ENCODE data around the gene PLVAP.

DNA sequence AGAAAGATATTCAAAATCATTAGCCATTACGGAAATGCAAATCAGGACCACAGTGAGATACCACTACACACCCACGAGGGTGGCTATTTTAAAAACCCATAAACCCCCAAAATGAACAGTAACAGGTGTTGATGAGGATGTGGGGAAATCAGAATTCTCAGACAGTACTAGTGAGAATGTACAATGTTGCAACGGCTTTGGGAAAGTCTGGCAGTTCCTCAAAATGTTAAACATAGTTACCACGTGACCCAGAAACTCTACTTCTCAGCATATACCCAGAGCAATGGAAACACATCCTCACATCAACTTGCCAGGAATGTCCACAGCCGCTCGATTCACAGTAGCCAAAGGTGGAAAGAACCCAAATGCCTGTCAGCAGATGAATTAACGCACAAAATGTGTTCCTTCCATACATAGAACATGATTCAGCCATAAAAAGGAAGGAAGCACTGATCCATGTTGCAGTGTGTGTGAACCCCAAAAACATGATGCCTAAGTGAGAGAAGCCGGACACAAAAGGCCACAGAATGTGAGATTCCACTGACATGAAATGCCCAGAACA, 7.0 kb downstream of the PLVAP start:
- TF ChIP-seq GATA2 (IDR thresholded peaks at IDR 0.05; ENCODE audit: low read depth, low read length) (no peak), GATA3 (IDR thresholded peaks at IDR 0.05; ENCODE audit: low read depth, low read length) (no peak)
